HG03457 (cell line): ENCODE data around the gene AVEN.

Experiments used
- ATAC-seq: cut with Tn5 transposase; IDR thresholded peaks from one replicate; pipeline ENCODE4 v1.9.1; 2021; ENCODE audit warnings: moderate number of reproducible peaks; ENCODE audit not compliant: unreplicated experiment

The AVEN gene

DNA sequence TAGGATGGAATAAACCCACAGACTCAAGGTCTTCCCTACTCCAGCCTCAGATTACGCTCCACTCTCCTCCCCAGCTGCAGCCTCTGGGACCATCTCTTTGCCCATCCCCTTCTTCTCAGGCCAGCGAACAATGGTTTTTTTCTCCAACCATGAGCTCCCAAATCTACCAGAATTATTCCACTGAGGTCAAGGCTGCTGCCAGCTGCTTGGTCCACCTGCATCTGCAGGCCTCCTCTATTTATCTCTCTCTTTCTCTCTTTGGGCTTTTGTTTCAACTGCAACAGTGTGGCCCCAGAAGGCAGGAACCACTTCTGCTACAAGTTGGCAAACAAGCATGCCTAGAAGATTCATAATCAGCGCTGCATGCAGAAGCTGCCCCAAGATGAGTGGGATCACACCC, 51.6 kb downstream of the AVEN start:
- ATAC-seq = no peak

DNA sequence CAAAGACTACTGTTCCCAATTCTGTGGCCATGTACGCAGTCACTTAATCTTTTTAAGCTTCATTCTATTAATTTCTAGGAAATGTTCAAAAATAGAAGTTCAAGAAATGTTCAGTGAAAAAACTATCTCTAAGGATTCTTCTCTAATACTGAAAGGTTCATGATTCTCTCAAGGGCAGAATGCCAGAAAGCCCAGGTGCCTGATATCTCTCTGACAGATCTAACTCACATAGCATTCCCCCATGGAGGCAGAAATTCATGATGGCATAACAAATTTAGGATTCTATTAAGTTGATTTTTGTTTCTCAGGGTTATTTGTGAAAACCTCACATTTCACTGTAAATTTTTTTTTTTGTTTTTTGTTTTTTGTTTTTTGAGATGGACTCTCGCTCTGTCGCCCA, 53.3 kb downstream of the AVEN start:
- ATAC-seq = no peak

DNA sequence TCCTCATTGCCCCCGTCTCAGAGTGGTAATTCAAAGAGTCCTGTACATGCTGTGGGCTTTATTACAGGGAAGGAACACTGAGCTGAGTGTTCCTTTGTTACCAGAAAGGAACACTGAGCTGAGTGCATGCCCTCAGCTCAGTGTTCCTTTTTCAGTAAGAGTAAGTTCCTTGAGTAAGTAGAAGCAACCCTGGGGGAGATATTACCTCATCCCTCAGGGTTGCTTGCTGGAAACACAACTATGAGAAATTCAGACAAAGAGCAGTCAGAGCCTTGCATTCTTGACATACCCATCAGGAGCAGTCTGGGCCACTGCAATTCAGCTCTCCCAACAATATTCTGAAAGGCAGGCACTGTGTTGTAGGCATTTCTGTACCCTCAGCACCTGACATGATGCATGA, 53.7 kb downstream of the AVEN start:
- no peak for ATAC-seq

DNA sequence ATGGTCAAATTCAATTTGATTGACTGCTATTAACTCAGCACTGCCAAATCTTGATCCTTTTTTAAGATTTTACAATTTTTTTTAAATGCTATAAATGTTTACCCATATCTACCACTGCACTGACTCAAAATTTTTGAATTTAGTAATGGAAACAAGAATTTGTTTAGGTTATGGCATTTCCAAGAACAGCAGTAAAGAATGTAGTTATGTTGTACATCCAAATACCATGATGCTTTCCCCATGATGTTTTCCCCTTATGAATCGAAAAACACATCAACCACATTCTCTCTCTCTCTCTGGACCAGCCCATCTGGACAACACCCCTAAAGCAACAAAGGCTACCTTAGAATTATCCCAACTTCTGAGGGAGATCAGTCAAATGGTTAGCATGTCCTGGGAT, 56.5 kb downstream of the AVEN start:
- no peak for ATAC-seq

DNA sequence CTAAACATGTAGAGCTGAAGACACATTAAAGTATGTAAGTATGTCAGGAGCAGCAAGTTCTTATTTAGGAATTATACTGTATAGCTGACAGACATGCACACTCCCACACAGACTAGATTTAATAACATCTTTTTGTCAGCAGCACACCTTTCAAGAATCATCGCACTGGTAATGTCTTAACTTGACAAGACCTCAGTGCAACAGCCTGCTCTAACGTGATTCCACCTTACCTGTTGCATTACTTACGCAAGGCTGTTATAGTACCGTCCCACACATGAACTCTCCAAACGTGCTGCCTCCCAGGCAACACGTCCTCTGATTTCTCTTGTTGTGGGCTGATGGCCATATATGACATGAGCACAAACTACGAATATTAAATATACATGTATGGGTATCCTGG, 58.8 kb downstream of the AVEN start:
- no peak for ATAC-seq

DNA sequence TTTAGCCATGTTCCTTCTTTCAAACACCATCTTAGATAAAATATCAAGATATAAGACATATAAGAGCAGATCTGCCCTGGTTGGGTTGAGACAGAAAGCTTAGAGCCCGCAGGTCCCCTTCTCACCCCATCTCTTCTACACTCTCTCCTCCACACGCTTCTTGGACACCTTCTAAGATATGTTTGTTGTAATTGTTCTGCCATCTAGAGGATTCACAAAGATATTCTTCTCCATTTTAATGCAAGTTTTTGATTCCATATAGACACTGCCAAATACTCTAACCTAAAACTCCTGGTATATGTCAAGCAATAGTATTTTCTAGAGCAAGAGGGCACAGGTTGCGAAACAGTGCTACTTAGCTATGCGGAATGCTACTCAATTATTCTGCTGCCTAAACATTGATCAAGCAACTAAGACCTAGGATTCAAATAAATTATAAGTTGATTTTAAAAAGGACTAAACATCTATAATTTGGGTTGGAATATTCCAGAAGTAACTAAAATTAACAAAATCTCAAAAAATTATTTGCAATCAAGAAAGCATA, 63.9 kb downstream of the AVEN start:
- ATAC-seq = no peak

DNA sequence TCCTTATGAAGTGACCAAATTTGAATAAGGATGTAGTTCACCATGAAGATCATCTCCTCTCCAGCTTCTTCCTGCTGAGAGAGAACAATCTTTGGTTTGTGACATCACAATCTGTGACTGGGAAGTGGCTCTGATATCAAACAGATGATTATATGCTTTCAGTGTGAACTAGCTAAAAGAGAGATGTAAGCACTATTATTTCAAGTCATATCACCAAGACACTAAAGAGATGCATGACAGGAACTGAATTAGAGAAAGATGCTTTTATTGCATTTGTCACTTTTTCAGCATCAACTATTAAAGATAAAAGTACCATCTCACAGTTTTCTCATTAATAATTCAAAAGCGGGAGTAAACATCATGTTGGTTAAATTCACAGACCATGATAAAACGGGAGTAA, 67.2 kb downstream of the AVEN start:
- ATAC-seq = no peak

DNA sequence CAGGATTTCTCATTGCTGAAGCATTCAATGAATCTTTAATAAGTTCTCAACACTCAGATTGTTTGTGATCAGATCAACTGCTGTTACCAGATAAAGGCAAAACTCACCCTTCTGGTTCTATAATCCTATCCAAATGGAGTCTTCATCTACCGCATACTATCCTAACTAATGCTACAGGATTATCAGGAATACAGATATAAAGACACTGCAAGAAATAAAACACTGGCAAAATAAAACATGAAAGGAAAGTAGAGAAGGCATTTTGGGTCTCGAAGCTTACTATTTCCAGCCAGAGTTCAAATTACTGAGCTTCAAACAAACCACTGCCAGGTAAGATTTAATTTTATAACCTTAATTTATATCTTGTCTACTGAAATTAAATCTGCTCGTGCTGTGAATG, 70.2 kb downstream of the AVEN start:
- ATAC-seq = no peak

DNA sequence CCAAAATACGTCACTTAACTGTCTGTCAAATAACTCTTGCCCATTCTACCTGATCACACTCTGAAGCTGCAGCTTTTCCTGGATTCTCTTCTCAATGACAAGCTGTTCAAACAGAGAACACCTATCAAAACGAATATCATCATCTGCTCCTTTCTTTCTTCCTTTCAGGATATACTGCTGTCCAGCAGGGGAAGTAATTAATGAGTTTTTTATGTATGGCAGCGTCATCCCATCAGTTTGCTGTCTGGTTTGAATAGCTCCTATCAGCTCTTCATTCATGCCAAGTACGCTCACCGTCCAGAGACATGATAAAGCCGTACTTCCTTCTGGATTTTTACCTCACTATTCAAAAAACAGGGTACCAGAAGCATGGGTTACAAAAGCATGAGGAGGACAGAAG, 70.8 kb downstream of the AVEN start, which contains the start of gene CHRM5:
TSS of gene CHRM5 (plus strand) at position 274 of the 400 bp plus-strand sequence. CDS start 94,221 bp downstream, outside the sequence.
- ATAC-seq = no peak

DNA sequence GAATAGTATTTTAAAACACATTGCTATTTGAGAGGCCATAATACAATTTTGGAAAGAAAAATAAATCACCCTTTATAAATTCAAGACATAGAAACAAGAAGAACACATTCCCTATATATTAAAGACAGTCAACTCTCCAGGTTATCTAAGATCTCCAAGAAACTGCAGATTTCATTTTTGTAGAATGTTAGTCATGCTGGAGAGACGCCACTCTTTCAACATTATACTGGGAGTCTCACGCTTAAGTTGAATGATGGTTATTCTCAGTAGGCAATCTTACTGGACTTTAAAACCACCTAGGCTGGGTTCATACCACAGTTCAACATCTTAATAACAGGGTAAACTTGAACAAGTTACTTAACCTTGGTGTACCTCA, 74.4 kb downstream of the AVEN start:
- ATAC-seq = no peak

DNA sequence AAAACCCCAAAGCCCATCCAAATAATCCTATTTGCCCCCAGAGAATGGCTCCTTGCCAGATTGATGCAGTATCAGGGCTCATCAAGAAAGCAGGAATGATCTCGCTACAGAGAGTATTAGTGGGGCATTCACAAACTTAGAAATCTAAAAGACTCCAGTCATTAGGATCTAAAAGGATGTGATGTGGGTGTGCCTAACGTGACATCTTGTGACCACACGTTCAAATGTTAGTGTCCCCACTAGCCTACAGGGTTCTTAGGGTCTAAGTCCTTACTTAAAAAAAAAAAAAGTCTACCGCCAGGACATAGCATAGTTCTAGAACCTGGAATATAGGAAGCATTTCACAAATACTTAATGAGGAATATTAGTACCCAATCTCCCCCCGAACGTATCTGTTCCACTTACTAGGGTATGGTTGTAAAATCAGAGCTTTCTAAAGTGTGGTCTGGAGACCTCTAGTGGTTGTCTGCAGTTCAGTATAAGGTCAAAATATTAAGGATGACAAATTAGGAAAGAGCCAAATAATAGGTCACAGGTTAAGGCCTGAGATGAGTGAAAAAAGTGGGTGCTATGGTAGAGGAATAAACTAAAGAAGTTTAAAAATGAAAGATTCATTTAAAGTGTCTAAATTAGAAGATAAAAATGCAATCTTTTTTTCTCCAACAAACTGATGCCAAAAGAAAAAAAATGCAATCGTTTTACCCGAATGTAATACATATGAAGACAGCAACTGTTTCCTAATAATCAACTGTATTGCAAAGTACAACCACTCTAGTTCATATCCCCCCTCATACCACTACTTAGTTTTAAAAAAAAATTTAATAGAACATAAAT, 75.0 kb downstream of the AVEN start:
- no peak for ATAC-seq

DNA sequence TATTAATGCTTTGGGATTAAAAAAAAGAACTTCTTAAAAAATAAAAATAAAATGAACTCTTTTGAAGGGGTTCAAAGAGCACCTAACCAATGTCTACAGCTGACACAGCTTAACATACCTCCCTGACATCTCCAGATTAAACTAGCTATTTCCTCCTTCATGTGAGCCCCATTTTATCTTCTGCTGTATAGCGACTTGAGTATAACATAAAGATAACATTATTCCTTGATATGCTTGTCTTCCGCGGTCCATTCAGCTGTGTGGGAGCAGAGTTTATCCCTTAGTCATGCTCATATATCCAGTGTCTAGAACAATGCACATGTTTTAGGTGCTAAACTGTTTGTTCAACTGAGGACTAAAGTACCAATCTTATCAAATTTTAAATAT, 78.5 kb downstream of the AVEN start:
- no peak for ATAC-seq

DNA sequence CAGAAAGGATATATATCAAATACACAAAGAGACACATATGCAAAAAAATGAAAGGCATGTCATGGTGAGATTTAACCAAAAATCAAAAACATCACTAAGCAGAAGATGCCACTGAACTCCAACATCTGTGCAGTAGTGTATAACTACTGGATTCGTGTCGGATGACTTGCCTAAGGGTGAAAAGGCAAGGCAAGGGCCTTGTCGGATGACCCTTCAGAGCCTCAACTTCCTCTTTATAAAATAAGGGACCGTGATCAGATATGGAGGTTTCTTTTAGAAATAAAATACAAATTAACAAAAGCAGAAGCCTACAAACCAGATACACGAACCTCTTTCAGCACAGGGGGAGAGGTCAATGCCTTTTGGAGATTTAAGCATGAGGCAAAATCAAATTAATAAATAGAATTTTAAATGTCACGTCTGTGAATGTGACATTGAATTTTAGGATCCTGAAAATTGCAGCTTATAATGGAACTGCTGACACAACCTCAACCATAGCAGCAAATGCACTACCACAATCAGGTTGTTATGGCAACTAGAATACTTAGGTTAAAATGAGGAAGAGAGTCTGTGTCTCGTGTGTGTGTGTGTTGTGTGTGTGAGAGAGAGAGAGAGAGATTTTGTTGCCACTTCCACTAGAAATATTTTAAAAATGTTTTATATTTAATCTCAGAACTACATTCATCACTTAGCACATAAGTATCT, 79.0 kb downstream of the AVEN start:
- ATAC-seq = no peak

DNA sequence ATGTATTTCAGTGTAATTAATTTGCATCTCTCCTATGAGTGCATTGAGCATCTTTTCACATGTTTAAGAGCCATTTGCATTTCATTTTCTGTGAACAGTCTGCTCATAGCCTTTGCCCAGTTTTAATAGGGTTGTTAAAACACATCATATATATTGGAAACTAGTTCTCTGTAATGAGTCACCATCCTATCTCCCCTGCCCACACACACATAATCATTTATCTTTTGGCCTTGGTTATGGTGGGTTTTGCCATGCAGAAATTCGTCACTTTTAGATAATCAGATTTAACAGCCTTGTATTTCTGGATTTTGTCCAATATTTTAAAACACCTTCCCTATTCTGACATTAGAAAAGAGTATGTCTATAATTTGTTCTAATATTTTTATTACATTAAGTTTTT, 82.6 kb downstream of the AVEN start:
- no peak for ATAC-seq

DNA sequence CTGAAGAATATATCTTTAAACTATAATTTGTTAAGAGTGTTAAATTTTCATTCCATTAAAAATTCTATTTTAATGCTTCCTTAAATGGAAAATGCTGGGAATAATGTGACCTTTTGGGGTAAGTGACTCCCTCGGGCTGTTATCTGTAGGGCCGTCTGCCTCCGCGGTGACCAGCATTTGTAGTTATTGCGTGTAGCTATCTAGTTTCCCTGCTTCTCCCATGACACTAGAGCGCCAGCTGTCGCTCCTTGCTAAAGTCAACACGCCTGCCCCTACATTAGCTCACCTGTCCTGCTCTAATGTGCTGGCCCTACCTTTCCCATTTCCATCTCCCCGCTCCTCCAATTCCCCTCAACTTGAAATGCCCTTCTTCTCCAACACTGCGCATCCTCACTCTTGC, 83.1 kb downstream of the AVEN start:
- ATAC-seq = no peak

DNA sequence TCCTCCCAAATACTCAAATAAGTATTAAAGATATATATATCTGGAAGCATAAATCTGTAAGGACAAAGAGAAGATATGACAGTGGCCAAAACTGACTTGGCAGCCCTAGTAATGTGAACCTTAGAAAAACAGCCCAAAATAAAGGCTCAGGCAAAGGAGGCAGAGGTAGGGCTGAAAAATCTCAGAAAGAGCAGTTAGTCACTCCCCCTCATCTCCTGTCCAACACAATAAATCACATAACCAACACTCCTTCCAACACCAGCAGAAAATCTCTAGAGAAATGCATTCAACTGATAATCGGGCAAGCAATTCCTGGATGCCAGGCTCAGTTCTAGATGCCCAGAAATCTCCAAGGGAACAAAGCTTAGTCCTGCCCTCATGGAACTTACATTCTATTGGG, 92.9 kb downstream of the AVEN start:
- no peak for ATAC-seq

DNA sequence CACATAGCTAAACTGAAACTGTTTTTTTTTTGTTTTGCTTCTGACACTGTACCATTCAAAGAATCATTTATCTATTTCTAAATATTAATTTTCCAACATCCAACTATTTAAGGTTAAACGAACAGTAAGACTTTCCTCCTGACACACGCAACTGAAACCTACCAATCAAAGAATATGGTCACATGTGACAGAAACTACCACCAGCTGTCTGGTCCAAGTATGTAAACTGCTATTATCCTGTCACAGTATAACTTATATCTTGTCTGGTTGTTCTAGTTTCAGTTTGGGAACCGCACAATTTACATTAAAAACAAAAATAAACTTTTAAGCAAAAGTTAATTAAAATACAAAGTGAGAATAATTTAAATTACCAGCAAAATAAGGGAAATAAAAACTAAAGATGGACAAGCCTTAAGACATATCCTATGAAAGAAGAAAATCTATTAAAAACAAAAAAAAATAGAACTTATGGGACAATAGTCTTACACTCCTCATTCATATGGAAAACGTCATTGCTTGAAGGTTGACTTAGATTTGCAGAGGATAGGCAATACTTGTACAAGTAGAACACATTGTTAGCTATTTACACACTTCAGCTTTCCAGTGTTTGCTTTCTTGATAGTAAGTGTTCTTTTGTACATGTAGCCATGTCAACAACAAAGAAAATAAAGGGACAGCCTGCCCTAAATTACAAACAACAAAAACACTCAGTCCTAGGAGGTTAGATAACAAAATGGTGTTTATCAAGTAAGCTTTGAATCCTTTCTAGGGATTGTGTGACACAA, 97.5 kb downstream of the AVEN start:
- no peak for ATAC-seq

DNA sequence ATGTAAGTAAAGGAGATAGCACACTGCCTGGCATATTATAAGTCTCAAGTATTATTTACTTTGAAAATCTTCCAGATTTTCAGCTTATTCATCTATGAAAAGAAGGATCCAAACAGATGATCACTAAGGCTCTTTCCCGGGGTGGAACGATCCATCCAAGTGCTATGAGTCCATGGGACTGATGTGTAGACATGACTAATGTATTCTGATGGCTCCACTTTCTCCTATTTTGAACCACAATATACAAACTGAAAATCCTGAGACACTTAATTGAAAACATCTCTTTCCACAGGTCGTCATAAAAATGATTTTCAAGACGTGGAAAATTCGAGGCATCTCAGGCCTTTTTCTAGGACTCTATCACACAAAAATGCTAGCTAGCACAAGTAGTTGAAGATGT, 104.1 kb downstream of the AVEN start:
- no peak for ATAC-seq

DNA sequence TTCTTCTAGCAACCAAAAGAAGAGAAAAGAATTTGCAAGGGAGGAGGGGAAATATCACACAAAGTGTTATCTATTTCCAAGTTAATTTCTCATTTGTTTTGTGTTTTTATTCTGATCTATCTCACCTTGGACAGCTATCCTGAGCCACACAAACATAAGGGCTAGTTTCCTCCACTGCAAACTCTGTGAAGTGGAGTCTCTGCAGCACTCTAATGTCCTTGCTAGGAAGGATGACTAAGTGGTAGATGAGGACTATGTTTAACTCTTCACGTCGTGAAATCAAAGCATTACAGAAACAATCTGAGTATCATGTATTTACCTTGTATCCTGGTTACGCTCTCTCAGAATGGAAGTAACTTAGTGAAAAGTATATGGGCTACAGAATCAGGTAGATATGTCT, 104.6 kb downstream of the AVEN start:
- ATAC-seq = no peak

DNA sequence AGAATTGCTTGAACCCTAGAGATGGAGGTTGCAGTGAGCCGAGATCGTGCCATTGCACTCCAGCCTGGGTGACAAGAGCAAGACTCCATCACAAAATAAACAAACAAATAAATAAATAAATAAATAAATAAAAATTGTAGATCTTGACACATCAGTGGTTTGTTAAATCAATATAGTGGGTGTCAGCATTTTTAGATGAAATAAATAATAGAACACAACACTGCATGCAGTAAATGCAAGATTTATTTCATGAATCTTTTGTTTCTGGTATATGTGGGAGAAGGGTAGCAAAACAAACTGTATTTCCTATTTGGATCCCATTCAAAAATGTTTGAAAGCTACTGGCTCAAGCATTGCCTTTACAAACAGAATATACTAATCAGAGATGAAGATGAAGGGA, 106.3 kb downstream of the AVEN start:
- no peak for ATAC-seq

DNA sequence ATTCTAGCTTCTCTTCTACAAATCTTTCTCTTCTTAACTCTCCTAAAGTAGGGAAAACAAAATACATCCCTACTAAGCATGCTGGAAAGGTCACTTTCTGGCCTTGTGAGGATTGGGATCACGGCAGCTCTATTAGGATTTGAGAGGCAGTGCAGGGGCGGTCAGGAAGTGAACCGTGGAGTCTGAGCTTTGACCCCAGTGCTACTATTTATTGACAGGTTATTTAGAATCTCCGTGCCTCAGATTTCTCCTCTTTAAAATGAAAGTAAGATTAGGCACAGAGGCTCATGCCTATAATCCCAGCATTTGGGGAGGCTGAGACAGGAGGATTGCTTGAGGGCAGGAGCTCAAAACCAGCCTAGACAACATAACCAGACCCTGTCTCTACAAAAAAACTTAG, 112.7 kb downstream of the AVEN start:
- no peak for ATAC-seq

DNA sequence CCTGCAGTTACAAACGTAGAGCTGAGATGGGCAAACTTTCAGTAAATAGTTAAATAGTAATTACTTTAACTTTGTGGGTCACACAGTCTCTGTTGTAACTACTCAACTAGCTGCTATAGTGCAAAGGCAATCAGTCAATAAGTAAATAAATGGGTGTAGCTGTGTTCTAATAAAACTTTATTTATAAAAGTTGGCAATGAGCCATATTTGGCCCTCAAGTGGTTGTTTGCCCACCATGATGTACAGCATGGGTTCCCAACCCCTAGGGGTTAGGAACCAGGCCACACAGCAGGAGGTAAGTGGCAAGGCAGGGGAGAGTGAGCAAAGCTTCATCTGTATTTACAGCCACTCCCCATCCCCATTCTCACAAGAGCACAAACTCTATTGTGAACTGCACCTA, 115.6 kb downstream of the AVEN start:
- ATAC-seq = no peak
